HCT116 (cell line): ENCODE data around the gene HOXB2.

Experiments
- ELF1 ChIP-seq: IDR thresholded peaks from 2 replicates; pipeline ENCODE4 v1.6.1; 2012; ENCODE audit warnings: low read depth, borderline replicate concordance
- EZH2 ChIP-seq: fragments of 200-600 bp; sonication (generic); IDR thresholded peaks from 2 replicates; pipeline ENCODE4 v1.6.1; 2017; ENCODE audit warnings: antibody characterized with exemption, mixed run types
- EZH2phosphoT487 ChIP-seq: fragments of 200-600 bp; IDR thresholded peaks from 2 replicates; pipeline ENCODE4 v1.6.1; 2018; ENCODE audit warnings: antibody characterized with exemption, borderline replicate concordance
- POLR2A ChIP-seq: IDR thresholded peaks from 2 replicates; pipeline ENCODE4 v1.7.0; 2011; ENCODE audit warnings: borderline replicate concordance; ENCODE audit not compliant: insufficient read depth, insufficient read length; ENCODE audit errors: extremely low read depth
- POLR2AphosphoS5 ChIP-seq: IDR thresholded peaks from 2 replicates; pipeline ENCODE4 v1.6.1; 2011; ENCODE audit warnings: mild to moderate bottlenecking, low read depth, low read length, moderate library complexity
- RAD21 ChIP-seq: IDR thresholded peaks from 2 replicates; pipeline ENCODE4 v1.6.1; 2012; ENCODE audit warnings: low read depth, mild to moderate bottlenecking
- SIN3A ChIP-seq: IDR thresholded peaks from 2 replicates; pipeline ENCODE4 v1.6.1; 2012; ENCODE audit warnings: low read depth
- SP1 ChIP-seq: IDR thresholded peaks from 2 replicates; pipeline ENCODE4 v1.6.1; 2012; ENCODE audit warnings: low read depth
- TCF7L2 ChIP-seq: IDR thresholded peaks from 2 replicates; pipeline ENCODE4 v1.7.0; 2011; ENCODE audit warnings: borderline replicate concordance, inconsistent platforms; ENCODE audit not compliant: insufficient read depth, insufficient read length; ENCODE audit errors: extremely low read depth
- YY1 ChIP-seq: IDR thresholded peaks from 2 replicates; pipeline ENCODE4 v1.6.1; 2011; ENCODE audit warnings: low read length, low read depth, moderate library complexity, mild to moderate bottlenecking; ENCODE audit not compliant: insufficient replicate concordance; ENCODE audit errors: extremely low read depth
- TF ChIP-seq, protein P1 (sequence below), 3 experiments: fragments of 200-600 bp in 1 of 3; sonication (generic) in 1 of 3; IDR thresholded peaks in 2 of 3; conservative IDR thresholded peaks in 1 of 3; 2 replicates each; pipeline ENCODE4 v1.5.1; 2012 to 2017; ENCODE audit warnings: low read depth in 2 of 3, low read length in 2 of 3, antibody characterized with exemption in 1 of 3, borderline replicate concordance in 1 of 3, control low read depth in 1 of 3, mild to moderate bottlenecking in 1 of 3, mixed read lengths in 1 of 3, mixed run types in 1 of 3, moderate library complexity in 1 of 3; ENCODE audit not compliant: insufficient read depth in 1 of 3

DNA sequence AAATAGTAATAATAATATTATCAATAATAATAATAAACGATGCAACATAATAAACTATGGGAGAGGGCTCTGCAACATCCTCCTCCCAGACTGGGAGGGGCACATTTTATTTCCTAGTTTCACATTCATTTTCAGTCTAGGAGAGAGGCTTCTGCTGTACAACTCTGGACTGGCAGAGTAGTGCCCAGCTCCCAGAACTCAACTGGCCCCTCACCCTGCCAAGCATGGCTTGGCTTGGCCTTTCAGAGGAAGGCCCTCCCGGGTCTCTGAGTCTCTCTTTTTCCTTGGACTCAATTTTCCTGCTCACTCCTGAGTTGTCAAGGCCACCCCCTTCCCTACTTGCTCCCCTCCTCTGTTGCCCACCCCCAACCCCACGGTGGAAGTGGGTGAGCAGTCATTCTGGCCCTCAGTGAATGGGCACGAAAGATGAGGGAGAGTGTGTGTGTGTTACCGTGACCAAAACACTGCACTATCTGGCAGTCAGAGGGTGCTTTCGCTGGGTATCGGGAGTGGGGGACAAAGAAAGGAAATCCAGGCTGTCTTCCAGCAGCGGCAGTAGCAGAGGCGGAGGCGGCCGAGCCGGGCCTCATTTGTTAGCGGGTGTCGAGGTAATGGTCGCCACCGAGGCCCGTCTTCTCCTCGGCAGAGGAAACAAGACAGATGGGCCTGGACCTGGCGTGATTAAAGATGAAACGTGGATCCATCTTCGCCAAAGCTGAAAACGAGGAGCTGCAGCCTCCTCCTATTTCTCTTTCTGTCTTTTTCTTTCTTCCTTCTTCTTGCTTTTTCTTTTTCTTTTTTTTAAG, 31.0 kb upstream of the HOXB2 start:
- TF ChIP-seq, protein P1, sequence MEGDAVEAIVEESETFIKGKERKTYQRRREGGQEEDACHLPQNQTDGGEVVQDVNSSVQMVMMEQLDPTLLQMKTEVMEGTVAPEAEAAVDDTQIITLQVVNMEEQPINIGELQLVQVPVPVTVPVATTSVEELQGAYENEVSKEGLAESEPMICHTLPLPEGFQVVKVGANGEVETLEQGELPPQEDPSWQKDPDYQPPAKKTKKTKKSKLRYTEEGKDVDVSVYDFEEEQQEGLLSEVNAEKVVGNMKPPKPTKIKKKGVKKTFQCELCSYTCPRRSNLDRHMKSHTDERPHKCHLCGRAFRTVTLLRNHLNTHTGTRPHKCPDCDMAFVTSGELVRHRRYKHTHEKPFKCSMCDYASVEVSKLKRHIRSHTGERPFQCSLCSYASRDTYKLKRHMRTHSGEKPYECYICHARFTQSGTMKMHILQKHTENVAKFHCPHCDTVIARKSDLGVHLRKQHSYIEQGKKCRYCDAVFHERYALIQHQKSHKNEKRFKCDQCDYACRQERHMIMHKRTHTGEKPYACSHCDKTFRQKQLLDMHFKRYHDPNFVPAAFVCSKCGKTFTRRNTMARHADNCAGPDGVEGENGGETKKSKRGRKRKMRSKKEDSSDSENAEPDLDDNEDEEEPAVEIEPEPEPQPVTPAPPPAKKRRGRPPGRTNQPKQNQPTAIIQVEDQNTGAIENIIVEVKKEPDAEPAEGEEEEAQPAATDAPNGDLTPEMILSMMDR (IDR thresholded peaks at IDR 0.05 in 2 of 3, conservative IDR thresholded peaks at IDR 0.05 in 1 of 3; ENCODE audit: borderline replicate concordance in 1 of 3, insufficient read depth in 1 of 3, low read depth in 2 of 3, low read length in 2 of 3): no peak
- TF ChIP-seq RAD21 (no peak), POLR2A (no peak), YY1 (no peak), EZH2 (no peak), TCF7L2 (no peak), SIN3A (no peak), ELF1 (no peak), POLR2AphosphoS5 (no peak), EZH2phosphoT487 (no peak), SP1 (no peak)
